Stimulated activated CD4-positive, alpha-beta T cell treated with anti-CD3 and anti-CD28 coated beads, TNF-alpha, amount 100 ng/mL, for 24 hours (primary cell): ENCODE measurements around the gene SMAGP.

Source experiments
- DNase-seq, 3 experiments: peaks; one replicate each; pipeline ENCODE4 v3.0.0-alpha.2; 2020; ENCODE audit warnings: low read depth in 3 of 3

The SMAGP gene

GRCh38 chr12:51197736-51198567, 72.3 kb downstream of the SMAGP start:
- no peak for DNase-seq

GRCh38 chr12:51196547-51196946, 73.7 kb downstream of the SMAGP start:
- DNase-seq: no peak

GRCh38 chr12:51195841-51196240, 74.4 kb downstream of the SMAGP start:
- DNase-seq: no peak
